GM23248 (cell line): Measurements from ENCODE around the gene PTEN.

ENCODE experiments used
- EZH2 ChIP-seq: fragments of 200-600 bp; sonication (generic); IDR thresholded peaks from 2 replicates; pipeline ENCODE4 v1.6.1; 2018; ENCODE audit warnings: antibody characterized with exemption, mild to moderate bottlenecking; ENCODE audit not compliant: insufficient read depth, poor library complexity, severe bottlenecking
- EZH2phosphoT487 ChIP-seq: fragments of 200-600 bp; sonication (generic); IDR thresholded peaks from 2 replicates; pipeline ENCODE4 v1.6.1; 2018; ENCODE audit warnings: antibody characterized with exemption, moderate library complexity, mild to moderate bottlenecking, low read depth; ENCODE audit not compliant: insufficient read depth

- no peak for TF ChIP-seq EZH2
- TF ChIP-seq EZH2phosphoT487 = no peak
Measured at GRCh38 chr10:87978166-87978565, 114.7 kb downstream of the PTEN start.
